ENCODE results near the gene NTM. TPM values are rescaled to one million over a fixed set of nuclear protein-coding genes. Genes with fewer than 3 reads are reported as not detected.

NTM gene
- total RNA-seq, 1 experiment from 2014 or later = not detected

DNA sequence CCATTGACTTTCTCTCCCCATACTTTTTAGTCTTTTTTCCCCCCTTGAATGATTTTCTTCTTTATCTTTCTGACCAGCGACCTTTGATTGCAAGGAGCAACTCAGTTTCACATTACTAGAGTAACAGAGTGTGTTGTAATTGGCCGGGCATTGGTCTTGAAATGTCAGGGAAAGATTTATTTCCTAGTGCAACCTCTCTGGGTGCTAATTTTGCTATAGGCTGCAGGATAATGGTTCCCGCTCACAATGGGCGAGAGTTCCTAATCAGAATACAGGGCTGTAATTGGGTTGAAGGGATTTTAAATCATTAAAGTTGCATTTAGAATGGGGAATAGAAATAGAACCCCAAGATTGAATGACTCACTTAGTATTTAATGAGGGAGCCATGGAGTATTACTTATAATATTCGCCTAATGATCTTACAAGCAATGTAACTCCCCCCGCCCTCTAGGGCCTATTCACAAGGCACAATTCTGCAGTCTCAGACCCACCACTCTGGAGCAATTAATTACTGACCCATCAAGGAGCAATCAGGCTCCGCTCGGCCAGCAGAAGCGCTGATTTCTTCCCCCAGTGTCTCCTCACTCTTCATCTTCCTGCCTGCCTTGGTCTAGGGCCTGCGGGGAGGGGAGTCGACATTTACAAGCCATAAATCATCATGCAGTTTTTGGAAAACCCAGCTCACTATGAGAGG lies 725.9 kb downstream of the NTM start (continued):
- TF ChIP-seq, protein P1, sequence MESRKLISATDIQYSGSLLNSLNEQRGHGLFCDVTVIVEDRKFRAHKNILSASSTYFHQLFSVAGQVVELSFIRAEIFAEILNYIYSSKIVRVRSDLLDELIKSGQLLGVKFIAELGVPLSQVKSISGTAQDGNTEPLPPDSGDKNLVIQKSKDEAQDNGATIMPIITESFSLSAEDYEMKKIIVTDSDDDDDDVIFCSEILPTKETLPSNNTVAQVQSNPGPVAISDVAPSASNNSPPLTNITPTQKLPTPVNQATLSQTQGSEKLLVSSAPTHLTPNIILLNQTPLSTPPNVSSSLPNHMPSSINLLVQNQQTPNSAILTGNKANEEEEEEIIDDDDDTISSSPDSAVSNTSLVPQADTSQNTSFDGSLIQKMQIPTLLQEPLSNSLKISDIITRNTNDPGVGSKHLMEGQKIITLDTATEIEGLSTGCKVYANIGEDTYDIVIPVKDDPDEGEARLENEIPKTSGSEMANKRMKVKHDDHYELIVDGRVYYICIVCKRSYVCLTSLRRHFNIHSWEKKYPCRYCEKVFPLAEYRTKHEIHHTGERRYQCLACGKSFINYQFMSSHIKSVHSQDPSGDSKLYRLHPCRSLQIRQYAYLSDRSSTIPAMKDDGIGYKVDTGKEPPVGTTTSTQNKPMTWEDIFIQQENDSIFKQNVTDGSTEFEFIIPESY (IDR thresholded peaks at IDR 0.05; ENCODE audit: extremely low read depth, insufficient replicate concordance, low read length) = no peak

DNA sequence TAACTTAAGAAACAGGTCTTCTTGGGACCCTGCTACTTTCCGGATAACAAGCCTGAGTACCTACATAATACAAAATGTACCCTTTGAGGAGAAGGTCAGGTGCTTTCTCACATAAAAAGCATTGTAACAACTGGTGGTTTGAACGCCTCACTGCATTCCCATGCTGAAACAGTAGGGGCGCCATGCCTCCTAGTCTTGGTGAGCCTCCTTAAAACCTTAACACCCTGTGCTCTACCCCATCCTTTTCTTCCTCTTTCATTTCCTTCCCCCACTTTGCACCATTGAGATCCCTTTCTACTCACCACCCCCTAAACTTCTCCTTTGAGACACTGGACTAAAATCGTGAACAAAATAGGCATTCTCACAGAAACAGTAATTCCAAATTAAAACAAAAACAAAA lies 729.3 kb downstream of the NTM start:
- Histone ChIP-seq H4K20me1 (ENCODE audit: insufficient read depth) (no peaks in the 10 kb centered on the region), H2AFZ (ENCODE audit: low read depth, low read length, poor library complexity, severe bottlenecking) (no peak overlapping the region), H3K4me2 (ENCODE audit: low read length) (no peak overlapping the region), H3K9ac (ENCODE audit: low read length) (no peak overlapping the region), H3K79me2 (ENCODE audit: insufficient read depth, low read length) (no peaks in the 10 kb centered on the region), H3K4me1 (ENCODE audit: control insufficient read depth in 1 of 2, insufficient read depth in 2 of 2, low read length in 2 of 2) (no peaks in the 10 kb centered on the region), H3K9me3 (ENCODE audit: control insufficient read depth in 1 of 2, insufficient read depth in 1 of 2, low read depth in 1 of 2, low read length in 2 of 2) (peaks cover 0 to 16% of the 10 kb centered on the region in 2 experiments; a peak in 2 of 4 replicates), H3K4me3 (replicated peaks in 1 of 2; ENCODE audit: low read depth in 1 of 2, low read length in 2 of 2) (no peak overlapping the region), H3K9me2 (ENCODE audit: insufficient read depth) (no peaks in the 10 kb centered on the region), H3K27ac (ENCODE audit: low read depth, low read length) (no peak overlapping the region), H3K36me3 (ENCODE audit: control insufficient read depth in 1 of 2, insufficient read depth in 2 of 2, low read length in 2 of 2) (no peaks in the 10 kb centered on the region), H3K27me3 (ENCODE audit: insufficient read depth, low read length) (no peaks in the 10 kb centered on the region)
- no peak for TF ChIP-seq CEBPB (IDR thresholded peaks at IDR 0.05; ENCODE audit: low read depth)
- no peak for TF ChIP-seq ZFX (IDR thresholded peaks at IDR 0.05)
- TF ChIP-seq FOSL1 (IDR thresholded peaks at IDR 0.05; ENCODE audit: low read depth) = no peak
- TF ChIP-seq, protein P2, sequence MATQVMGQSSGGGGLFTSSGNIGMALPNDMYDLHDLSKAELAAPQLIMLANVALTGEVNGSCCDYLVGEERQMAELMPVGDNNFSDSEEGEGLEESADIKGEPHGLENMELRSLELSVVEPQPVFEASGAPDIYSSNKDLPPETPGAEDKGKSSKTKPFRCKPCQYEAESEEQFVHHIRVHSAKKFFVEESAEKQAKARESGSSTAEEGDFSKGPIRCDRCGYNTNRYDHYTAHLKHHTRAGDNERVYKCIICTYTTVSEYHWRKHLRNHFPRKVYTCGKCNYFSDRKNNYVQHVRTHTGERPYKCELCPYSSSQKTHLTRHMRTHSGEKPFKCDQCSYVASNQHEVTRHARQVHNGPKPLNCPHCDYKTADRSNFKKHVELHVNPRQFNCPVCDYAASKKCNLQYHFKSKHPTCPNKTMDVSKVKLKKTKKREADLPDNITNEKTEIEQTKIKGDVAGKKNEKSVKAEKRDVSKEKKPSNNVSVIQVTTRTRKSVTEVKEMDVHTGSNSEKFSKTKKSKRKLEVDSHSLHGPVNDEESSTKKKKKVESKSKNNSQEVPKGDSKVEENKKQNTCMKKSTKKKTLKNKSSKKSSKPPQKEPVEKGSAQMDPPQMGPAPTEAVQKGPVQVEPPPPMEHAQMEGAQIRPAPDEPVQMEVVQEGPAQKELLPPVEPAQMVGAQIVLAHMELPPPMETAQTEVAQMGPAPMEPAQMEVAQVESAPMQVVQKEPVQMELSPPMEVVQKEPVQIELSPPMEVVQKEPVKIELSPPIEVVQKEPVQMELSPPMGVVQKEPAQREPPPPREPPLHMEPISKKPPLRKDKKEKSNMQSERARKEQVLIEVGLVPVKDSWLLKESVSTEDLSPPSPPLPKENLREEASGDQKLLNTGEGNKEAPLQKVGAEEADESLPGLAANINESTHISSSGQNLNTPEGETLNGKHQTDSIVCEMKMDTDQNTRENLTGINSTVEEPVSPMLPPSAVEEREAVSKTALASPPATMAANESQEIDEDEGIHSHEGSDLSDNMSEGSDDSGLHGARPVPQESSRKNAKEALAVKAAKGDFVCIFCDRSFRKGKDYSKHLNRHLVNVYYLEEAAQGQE (IDR thresholded peaks at IDR 0.05; ENCODE audit: low read depth) = no peak
- TF ChIP-seq, protein P3, sequence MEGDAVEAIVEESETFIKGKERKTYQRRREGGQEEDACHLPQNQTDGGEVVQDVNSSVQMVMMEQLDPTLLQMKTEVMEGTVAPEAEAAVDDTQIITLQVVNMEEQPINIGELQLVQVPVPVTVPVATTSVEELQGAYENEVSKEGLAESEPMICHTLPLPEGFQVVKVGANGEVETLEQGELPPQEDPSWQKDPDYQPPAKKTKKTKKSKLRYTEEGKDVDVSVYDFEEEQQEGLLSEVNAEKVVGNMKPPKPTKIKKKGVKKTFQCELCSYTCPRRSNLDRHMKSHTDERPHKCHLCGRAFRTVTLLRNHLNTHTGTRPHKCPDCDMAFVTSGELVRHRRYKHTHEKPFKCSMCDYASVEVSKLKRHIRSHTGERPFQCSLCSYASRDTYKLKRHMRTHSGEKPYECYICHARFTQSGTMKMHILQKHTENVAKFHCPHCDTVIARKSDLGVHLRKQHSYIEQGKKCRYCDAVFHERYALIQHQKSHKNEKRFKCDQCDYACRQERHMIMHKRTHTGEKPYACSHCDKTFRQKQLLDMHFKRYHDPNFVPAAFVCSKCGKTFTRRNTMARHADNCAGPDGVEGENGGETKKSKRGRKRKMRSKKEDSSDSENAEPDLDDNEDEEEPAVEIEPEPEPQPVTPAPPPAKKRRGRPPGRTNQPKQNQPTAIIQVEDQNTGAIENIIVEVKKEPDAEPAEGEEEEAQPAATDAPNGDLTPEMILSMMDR (IDR thresholded peaks at IDR 0.05 in 2 of 3, conservative IDR thresholded peaks at IDR 0.05 in 1 of 3; ENCODE audit: borderline replicate concordance in 1 of 3, insufficient read depth in 1 of 3, low read depth in 2 of 3, low read length in 2 of 3) = peak in 2 of 3 experiments; percentile 14 to 29; a peak in 2 of 6 replicates
- no peak for TF ChIP-seq SIN3A (IDR thresholded peaks at IDR 0.05; ENCODE audit: low read depth)
- no peak for TF ChIP-seq ZNF274 (IDR thresholded peaks at IDR 0.05; ENCODE audit: low read depth, low read length)
- ChIA-PET POLR2A (no interaction called here), CTCF (no interaction called here), RAD21 (ENCODE audit: low non-redundant PET in 1 of 2, low total read pairs in 2 of 2, uncharacterized antibody in 2 of 2, unreplicated experiment in 2 of 2) (no interaction called here)
- intact Hi-C loops (cut with micrococcal nuclease) = no loop called here
- BruUV-seq (replicated peaks) = no TSS peak
- DNase-seq (ENCODE audit: low read depth, low spot score) (no peak), ATAC-seq (no peak)

Measured in HCT116 (cell line).